Gastrocnemius medialis (tissue), 4 donors: Measurements from ENCODE around the gene RELL1.

ENCODE experiments used
- POLR2A ChIP-seq, 2 donors: fragments of 450-650 bp; IDR thresholded peaks; one replicate each; pipeline ENCODE4 v1.6.1; 2017; ENCODE audit warnings: antibody characterized with exemption in 2 of 2, mild to moderate bottlenecking in 2 of 2, moderate library complexity in 2 of 2
- TF ChIP-seq, protein P1 (sequence below), 5 experiments: fragments of 450-650 bp in 3 of 5; fragments of 200-600 bp in 2 of 5; sonication (generic) in 2 of 5; IDR thresholded peaks in 4 of 5; conservative IDR thresholded peaks in 1 of 5; 1 replicate in 4 of 5; 2 replicates in 1 of 5; pipeline ENCODE4 v1.5.1; 2016 to 2019; ENCODE audit warnings: antibody characterized with exemption in 5 of 5, mild to moderate bottlenecking in 3 of 5, moderate library complexity in 3 of 5

DNA sequence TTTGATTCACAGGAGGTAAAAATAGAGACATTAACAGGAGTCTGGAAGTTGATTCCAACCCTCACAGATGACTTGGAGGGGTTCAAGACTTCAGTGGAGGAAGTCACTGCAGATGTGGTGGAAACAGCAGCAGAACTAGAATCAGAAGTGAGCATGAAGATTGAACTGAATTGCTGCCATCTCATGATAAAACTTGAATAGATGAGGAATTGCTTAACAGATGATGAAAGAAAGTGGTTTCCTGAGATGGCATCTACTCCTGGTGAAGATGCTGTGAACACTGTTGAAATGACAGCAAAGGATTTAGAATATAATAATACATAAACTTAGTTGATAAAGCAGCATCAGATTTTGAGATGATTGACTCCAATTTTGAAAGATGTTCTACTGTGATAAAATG lies 76.5 kb downstream of the RELL1 start:
- TF ChIP-seq, protein P1, sequence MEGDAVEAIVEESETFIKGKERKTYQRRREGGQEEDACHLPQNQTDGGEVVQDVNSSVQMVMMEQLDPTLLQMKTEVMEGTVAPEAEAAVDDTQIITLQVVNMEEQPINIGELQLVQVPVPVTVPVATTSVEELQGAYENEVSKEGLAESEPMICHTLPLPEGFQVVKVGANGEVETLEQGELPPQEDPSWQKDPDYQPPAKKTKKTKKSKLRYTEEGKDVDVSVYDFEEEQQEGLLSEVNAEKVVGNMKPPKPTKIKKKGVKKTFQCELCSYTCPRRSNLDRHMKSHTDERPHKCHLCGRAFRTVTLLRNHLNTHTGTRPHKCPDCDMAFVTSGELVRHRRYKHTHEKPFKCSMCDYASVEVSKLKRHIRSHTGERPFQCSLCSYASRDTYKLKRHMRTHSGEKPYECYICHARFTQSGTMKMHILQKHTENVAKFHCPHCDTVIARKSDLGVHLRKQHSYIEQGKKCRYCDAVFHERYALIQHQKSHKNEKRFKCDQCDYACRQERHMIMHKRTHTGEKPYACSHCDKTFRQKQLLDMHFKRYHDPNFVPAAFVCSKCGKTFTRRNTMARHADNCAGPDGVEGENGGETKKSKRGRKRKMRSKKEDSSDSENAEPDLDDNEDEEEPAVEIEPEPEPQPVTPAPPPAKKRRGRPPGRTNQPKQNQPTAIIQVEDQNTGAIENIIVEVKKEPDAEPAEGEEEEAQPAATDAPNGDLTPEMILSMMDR (IDR thresholded peaks at IDR 0.05 in 4 of 5, conservative IDR thresholded peaks at IDR 0.05 in 1 of 5), result no peak
- TF ChIP-seq POLR2A (IDR thresholded peaks at IDR 0.05), result no peak
